HepG2 (cell line): ENCODE data around the gene SFPQ. TPM values are rescaled to one million over a fixed set of nuclear protein-coding genes. Genes with fewer than 3 reads are reported as not detected.

Source experiments
- BHLHE40 ChIP-seq: IDR thresholded peaks from 2 replicates; pipeline ENCODE4 v1.6.1; 2011; ENCODE audit warnings: low read length, improper control_type of control experiment
- GABPB1 ChIP-seq: IDR thresholded peaks from 2 replicates; pipeline ENCODE4 v1.6.1; 2016; ENCODE audit warnings: mild to moderate bottlenecking, missing genetic modification reagents, moderate library complexity, missing compliant biosample characterization
- MED8 ChIP-seq: sonication (generic); formaldehyde crosslinking; IDR thresholded peaks from 2 replicates; pipeline ENCODE4 v1.8.1; 2023; ENCODE audit warnings: mild to moderate bottlenecking, missing genetic modification reagents; ENCODE audit not compliant: insufficient replicate concordance
- MIER3 ChIP-seq: IDR thresholded peaks from 2 replicates; pipeline ENCODE4 v1.6.1; 2016; ENCODE audit warnings: missing compliant biosample characterization, borderline replicate concordance
- MTA1 ChIP-seq: sonication (generic); formaldehyde crosslinking; IDR thresholded peaks from 2 replicates; pipeline ENCODE4 v1.4.0; 2020; ENCODE audit warnings: missing genetic modification reagents, mild to moderate bottlenecking, borderline replicate concordance
- PAF1 ChIP-seq: IDR thresholded peaks from 2 replicates; pipeline ENCODE4 v1.6.1; 2016; ENCODE audit warnings: missing genetic modification reagents, missing compliant biosample characterization
- PLSCR1 ChIP-seq: sonication (generic); formaldehyde crosslinking; IDR thresholded peaks from 2 replicates; pipeline ENCODE4 v1.5.0; 2020; ENCODE audit warnings: missing genetic modification reagents, mild to moderate bottlenecking, borderline replicate concordance
- POLR2A ChIP-seq, 2 experiments: IDR thresholded peaks; 2 replicates each; pipeline ENCODE4 v1.6.1; 2011; ENCODE audit warnings: low read depth in 2 of 2, low read length in 2 of 2, mild to moderate bottlenecking in 1 of 2, moderate library complexity in 1 of 2; ENCODE audit not compliant: insufficient read depth in 1 of 2
- POLR2AphosphoS2 ChIP-seq: IDR thresholded peaks from 2 replicates; pipeline ENCODE4 v1.6.1; 2011; ENCODE audit warnings: low read depth, low read length, improper control_type of control experiment
- POLR2AphosphoS5 ChIP-seq: IDR thresholded peaks from 2 replicates; pipeline ENCODE4 v1.6.1; 2012; ENCODE audit warnings: low read depth, low read length
- POLR2G ChIP-seq: fragments of 200-400 bp; formaldehyde crosslinking; IDR thresholded peaks from 2 replicates; pipeline ENCODE4 v1.6.1; 2018; ENCODE audit warnings: mild to moderate bottlenecking, low read depth, low read length, moderate library complexity
- SKI ChIP-seq: fragments of 450-650 bp; IDR thresholded peaks from one replicate; pipeline ENCODE4 v1.6.1; 2018; ENCODE audit warnings: mild to moderate bottlenecking; ENCODE audit not compliant: partially characterized antibody
- THYN1 ChIP-seq: sonication (generic); formaldehyde crosslinking; IDR thresholded peaks from 2 replicates; pipeline ENCODE4 v1.8.1; 2023; ENCODE audit warnings: low read depth, mild to moderate bottlenecking, moderate library complexity, missing genetic modification reagents, borderline replicate concordance
- TRIM22 ChIP-seq: fragments of 450-650 bp; IDR thresholded peaks from 2 replicates; pipeline ENCODE4 v1.6.1; 2017
- ZFX ChIP-seq: sonication (generic); formaldehyde crosslinking; IDR thresholded peaks from 2 replicates; pipeline ENCODE4 v1.4.0; 2020; ENCODE audit warnings: mild to moderate bottlenecking, low read depth, missing genetic modification reagents, moderate library complexity
- ZNF318 ChIP-seq: sonication (generic); formaldehyde crosslinking; IDR thresholded peaks from 2 replicates; pipeline ENCODE4 v1.4.0; 2020; ENCODE audit warnings: mild to moderate bottlenecking, missing genetic modification reagents
- ZNF460 ChIP-seq: sonication (generic); formaldehyde crosslinking; IDR thresholded peaks from 2 replicates; pipeline ENCODE4 v1.5.1; 2020; ENCODE audit warnings: missing genetic modification reagents, mild to moderate bottlenecking, borderline replicate concordance
- ZNF883 ChIP-seq: sonication (generic); formaldehyde crosslinking; IDR thresholded peaks from 2 replicates; pipeline ENCODE4 v1.5.1; 2020; ENCODE audit warnings: mild to moderate bottlenecking, missing genetic modification reagents; ENCODE audit errors: not compliant biosample characterization
- ZSCAN31 ChIP-seq: sonication (generic); formaldehyde crosslinking; IDR thresholded peaks from 2 replicates; pipeline ENCODE4 v1.5.0; 2020; ENCODE audit warnings: low read depth, mild to moderate bottlenecking, missing genetic modification reagents
- polyA plus RNA-seq, 8 experiments: library from polyadenylated mRNA; depleted of rRNA in 3 of 8; stranded (reverse) in 7 of 8; unstranded in 1 of 8; fragments of >200 nt; fragmentation: Illumina TruSeq in 4 of 8; extraction: Trizol in 4 of 8; gene quantifications; 2 replicates each; pipeline versions ENCODE4 v1.2.1 to v1.2.3, GENCODE V29; 2011 to 2016; ENCODE audit warnings: low read depth in 4 of 8, missing spikeins in 1 of 8, mixed read lengths in 1 of 8; ENCODE audit not compliant: insufficient read depth in 1 of 8
- total RNA-seq, 5 experiments: library from RNA; depleted of rRNA; stranded (reverse); fragments of >200 nt; fragmentation: Illumina TruSeq; extraction: Trizol; gene quantifications; 2 replicates each; pipeline ENCODE4 v1.2.3, GENCODE V29; 2016; ENCODE audit warnings: low read depth in 1 of 5

SFPQ gene
- total and polyA plus RNA-seq, 2 of the 13 experiments (the other 11 are each of a cell fraction or from before 2014, with no cell fraction given): 101 to 292 TPM

- TF ChIP-seq SKI (no peak), MTA1 (CRISPR knock-in tag) (no peak), ZSCAN31 (no peak), PLSCR1 (CRISPR knock-in tag) (no peak), POLR2AphosphoS2 (peak; percentile 81; the same call in 1 of the 2 replicates), THYN1 (no peak), POLR2G (peak; percentile 64), MIER3 (CRISPR knock-in tag) (no peak), PAF1 (CRISPR knock-in tag) (0 out of 2 replicates have a peak, but pooled peaks have one; percentile 36), ZFX (CRISPR knock-in tag) (no peak), POLR2AphosphoS5 (peak; percentile 35; the same call in 1 of the 2 replicates), GABPB1 (CRISPR knock-in tag) (no peak), ZNF460 (CRISPR knock-in tag) (peak; percentile 54; the same call in 1 of the 2 replicates), ZNF883 (CRISPR knock-in tag) (no peak), MED8 (CRISPR knock-in tag) (no peak), ZNF318 (CRISPR knock-in tag) (no peak), POLR2A (IDR thresholded peaks at IDR 0.05; ENCODE audit: insufficient read depth in 1 of 2, low read depth in 2 of 2, low read length in 2 of 2) (peak in 1 of 2 experiments; percentile 44; a peak in 2 of 4 replicates), TRIM22 (no peak), BHLHE40 (no peak)
These were observed 17.8 kb downstream of the SFPQ start (continued) for GRCh38 chr1:35175098-35175576.
